Measurements from ENCODE around the gene STMN1.

The STMN1 gene

DNA sequence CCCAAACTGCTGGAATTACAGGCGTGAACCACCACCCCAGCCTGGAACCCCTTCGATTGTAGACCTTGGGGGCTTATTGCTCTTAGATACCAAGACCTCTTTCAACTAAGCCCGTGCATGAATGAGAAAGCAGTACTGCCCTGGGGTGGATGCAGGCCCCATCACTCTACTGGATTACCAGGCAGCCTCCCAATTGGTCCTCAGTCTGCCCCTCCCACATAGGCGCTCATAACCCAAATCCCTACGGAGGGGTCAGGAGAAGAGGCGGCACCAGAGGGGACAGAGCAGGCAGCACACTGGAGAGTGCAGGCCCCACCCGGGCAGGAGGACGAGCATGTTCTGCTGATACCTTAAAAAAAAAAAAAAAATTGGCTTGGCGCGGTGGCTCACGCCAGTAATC, 12.4 kb upstream of the STMN1 start:
- no peak for DNase-seq

DNA sequence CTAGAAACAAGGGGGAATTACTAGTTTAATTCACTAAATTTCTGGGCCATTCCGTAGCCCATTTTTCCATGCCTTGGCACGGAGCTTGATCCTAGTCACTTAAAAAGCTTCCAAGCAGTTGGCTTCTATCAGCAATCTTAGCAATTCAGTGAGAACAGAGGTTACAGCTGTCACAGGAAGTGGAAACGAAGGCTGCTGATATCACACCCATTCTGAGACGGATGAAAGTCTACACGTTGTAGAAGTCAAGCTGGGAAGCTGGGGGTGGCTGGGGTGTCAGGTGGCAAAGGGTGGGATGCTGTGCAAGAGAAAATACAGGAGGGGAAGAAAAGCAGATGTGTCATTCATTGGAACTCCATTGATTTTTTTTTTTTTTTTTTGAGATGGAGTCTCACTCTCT, 11.8 kb upstream of the STMN1 start:
- DNase-seq = no peak

DNA sequence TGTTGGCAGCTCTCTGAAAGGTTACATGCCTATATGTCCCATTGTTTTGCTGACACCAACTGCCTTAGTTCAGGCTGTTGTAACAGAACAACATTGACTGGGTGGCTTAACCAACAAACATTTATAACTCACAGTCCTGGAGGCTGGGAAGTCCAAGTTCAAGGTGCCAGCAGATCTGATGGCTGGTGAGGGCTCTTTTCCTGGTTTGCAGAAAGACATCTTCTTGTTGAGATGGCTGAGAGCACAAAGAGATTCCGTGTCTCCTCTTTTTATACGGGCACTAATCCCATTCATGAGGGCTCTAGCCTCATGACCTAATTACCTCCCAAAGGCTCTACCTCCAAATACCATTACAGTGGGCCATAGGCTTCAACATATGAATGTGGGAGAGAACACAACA, 10.2 kb upstream of the STMN1 start:
- DNase-seq = no peak

DNA sequence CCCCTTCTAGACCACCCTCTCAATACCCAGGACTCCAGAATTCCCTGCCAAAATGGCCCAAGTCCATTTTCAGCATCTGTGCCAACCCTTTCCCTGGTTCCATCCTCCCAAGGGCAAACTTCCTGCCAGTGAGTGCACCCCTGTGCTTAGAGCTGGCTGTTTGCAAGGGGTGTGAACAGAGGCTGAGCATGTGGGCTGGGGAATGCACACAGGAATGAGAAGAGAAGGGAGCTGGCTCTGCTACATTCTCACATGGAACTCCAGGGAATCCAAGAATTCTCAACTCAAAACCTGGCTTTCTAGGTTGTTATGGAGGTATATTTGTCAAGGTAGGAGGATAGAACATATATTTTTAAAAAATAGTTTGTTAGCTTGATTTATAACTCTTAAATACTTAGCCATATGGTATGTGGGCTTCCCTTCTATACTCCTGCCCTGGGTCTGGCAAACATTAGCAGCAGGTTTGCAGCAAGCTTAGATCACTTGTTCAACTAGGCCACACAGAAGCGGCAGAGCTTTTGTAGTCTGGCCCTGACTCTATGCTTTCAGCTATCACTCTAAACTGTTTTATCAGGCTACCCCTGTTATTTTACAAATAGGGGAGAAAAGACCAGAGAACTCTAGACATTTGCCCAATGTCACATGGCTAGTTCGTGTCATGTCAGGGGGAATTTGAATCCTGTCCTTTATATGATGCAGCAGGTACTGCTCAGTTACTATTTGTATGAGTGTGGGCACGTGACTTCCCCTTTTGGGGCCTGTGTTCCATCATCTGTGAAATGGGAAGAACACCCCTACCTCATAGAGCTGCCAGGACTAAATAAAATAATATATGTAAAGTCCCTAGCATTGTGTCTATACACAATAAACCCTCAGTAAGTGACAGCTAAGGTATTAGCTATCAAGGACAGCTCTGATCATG, 8.1 kb upstream of the STMN1 start:
- DNase-seq = no peak

DNA sequence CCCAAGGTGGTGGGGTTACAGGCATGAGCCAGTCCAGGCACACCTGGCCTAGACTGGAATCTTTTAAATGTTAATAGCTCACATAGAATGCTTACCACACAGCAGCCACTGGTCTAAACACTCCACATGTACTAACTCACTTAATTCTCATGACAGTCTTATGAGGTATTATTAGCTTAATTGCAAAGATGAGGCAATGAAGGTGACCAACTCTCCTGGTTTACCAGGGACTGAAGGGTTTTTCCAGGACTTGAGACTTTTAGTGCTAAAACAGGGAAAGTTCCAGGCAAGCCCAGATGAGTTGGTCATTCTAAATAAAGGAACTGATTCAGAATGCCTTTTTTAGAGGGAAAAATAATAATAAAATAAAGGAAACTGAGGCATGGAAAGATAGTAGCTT, 7.0 kb upstream of the STMN1 start:
- no peak for DNase-seq

DNA sequence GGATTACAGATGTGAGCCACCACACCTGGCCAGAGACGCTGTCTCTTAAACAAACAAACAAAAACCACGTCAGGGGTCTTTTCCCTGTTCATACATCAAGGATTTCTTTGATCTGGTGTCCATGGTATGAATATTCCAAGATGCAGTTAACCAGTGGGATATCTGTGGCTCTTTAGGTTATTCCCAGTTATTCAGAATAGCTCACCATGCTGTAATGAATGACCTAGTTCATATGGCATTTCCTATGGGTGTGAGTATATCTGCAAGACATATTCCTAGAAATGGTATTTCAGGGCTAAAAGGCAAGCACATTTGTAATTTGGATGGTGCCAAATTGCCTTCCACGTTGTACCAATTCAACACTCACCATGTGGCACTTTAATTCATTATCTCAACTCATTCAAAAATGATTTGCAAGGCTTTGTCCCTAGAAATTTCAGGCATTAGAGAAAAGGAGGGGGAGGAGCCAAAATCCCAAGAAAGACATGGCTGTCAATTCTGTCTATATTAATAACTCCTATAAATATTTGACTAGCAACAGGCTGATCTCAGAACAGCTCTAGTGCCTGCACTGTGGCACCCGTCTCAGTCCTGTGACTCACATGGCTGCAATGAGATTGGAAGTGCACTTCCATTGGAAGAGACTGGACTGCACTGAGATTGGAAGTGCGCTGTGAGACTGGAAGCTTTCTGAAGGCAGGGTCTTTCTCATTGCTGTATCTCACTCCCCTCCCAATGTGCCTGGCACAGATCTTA, 6.0 kb upstream of the STMN1 start:
- no peak for DNase-seq

DNA sequence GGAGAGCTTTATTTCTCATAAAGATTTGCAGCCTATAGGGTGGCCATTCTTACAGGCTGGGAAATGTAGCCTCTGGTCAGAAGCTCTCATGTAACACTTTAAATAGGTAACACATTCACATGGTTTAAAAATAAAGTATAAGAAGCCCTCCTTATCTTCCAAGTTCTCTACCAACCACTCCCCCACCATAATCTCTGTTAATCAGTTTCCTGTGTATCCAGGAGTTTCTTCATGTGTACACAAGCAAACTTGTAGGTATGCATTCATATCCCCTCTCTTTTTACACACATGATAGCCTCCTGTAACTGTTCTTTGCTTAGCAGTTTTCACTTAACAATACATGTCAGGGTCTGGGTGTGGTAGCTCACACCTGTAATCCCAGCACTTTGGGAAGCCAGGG, 4.9 kb upstream of the STMN1 start:
- DNase-seq = no peak

DNA sequence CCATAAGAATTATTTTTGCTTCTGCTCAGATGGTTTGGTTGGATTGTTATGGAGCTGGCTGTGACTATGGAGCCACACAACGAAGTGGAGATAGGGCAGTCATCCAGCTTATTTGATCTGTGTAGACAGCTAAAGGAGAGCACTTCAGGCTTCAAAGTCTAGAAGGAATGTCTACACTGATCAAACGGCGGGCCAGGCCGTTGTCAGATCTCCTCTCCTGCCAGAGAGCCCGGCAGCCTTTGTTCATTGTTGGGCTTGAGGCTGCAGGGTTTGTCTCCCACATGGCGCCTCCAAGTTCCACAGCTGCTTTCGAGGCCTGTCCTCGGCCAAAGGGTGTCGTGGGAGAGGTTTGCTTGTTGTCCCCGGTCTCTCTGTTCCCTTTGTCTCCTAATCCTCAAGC, 2.8 kb upstream of the STMN1 start:
- DNase-seq = no peak

DNA sequence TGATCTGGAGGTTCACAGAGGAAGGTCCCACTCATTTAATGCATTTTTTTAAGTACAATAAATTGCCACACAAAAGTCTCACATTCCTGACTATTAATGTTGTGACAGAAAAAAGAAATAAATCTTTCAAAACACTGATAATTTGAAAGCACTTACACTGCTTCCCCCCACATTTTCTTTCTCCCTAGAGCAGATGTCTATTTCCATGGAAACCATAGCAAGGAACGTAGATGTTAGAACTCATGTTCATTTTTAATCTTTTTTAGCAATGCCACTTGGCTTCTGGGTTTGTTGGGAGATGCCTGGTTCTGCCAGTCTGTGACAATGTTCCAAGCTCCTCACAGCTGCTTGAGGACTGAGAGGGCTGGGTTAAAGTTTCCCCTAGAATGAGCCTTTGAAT, 1.9 kb upstream of the STMN1 start:
- no peak for DNase-seq

DNA sequence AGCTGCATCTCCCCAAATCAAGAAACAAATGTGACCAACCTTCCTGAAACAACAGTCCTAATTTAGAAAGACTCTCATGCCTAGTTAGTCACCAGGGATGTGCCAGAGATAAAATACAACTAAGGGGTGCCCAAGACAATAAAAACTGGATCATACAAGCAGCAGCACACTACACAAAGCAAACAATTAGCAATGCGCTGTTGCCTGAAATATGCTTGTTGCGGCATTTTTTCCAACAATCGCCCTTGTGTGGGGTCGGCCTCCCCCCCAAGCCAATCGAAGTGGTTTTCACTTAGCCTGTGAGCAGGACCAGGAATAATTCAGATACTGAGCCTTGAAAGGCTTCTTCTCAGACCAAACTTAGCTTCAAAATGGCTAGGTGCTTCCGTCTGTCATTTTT, 1.4 kb upstream of the STMN1 start:
- DNase-seq = no peak

DNA sequence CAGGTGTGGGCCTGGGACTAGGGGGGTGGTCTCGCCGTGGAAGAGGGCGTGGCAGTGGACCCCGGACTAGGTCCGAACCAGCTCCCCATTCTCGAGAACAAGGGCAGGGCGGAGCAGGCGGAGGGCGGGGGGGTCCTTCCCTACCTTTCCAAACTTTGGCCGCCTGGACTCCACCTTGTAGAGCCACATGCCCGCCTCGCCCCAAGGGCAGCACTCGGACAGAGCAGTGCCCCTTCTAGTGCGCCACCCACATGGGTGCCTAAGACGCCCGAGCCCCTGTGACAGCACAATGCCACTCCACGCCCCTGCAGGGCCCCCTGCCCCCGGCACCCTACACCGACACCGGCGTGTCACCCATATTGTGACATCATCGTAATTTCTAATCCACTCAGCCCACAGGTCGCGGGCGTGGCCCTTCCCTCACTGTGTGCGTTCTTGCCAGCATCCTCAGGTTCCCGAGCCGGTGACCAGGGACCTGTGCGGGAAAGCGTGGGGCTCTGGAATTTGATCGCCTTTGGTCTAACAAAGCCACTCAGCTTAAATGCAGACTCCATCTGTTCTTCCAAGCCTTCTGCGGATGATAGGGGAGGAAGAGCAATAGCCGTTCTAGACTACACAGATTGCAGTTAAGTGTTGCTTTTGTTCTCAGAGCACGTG, 553 bp upstream of the STMN1 start:
- no peak for DNase-seq

DNA sequence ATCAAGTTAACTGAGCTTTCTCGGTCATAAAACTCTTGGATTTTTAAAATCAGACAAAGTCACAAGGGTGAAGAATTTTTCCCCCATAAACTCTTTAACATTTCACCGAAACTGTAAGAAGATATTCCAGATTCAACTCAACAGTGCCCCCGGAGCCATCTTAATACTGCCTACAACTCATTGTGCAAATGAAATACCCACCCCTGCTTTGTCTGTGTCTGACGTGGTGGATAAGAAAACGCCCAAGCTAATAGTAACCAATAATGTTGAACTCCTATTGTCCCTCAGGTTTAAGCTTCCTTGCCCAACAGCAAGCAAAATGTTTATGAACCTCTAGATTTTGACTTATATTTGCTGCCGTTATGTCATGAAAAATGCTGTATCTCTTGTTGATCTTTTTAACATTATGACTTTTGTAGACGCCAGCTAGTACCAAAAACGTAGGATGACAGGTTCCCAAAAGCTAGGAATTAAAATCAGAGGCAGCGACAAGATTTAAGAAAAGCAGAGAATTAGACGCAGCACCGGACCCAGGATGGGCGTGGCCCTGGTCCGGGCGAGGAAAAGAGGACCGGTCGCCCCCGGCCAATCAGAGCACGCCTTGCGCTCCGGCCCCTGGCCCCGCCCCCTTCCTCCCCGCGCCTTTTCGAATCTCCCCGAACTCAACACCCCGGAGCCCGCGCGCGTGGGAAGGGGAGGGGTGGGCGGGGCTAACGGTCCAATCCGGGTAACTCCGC, 1.1 kb downstream of the STMN1 start:
- DNase-seq = peak; percentile 98

DNA sequence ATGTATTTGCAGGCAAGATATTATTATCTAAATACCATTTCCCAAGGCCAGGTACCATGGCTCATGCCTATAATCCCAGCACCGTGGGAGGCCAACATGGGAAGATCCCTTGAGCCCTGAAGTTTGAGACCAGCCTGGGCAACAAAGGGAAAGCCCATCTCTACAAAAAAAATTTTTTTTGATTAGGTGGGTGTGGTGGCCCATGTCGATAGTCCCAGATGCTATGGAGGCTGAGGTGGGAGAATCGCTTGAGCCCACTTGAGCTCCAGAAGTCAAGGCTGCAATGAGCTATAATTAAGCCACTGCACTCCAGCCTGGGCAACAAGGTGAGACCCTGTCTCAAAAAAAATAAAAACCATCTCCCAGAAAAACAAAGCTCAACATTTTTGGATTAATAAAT, 2.2 kb downstream of the STMN1 start:
- DNase-seq = no peak

DNA sequence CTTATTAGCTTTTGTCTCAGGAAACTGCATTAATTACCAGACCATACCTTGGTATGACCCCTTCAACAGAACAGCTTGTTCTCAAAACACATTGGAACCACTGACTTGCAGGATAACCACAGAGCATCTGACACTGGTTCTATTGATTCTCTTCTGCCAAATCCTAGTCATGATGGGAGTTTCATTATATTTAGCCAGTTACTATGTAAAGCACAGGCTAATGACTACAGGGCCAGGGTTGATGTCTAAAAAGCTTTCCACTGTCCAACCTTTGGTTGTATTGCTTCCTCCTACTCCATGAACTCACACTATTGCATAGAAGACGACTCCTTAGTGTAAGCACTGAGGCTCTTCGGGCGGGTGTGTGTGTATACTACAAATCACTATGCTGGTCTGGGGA, 3.8 kb downstream of the STMN1 start:
- DNase-seq = no peak

DNA sequence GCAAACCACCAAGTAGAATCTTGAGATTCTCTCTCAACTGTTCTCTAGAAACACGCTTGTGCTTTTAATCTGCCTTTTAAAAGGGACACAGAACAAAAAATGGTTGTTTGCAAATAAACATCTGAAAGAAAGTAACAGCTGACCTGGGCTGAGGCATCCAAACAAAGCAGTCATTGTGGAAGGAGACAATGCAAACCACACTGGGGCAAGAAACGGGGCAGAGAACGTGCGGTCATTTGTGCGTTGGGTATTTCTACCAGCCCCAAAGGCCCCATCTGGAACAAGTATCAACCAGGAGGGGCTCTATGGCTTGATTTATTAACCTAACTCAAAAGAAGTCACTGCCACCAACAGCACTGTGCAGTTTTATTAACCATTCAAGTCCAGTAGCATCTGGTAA, 6.0 kb downstream of the STMN1 start:
- no peak for DNase-seq

DNA sequence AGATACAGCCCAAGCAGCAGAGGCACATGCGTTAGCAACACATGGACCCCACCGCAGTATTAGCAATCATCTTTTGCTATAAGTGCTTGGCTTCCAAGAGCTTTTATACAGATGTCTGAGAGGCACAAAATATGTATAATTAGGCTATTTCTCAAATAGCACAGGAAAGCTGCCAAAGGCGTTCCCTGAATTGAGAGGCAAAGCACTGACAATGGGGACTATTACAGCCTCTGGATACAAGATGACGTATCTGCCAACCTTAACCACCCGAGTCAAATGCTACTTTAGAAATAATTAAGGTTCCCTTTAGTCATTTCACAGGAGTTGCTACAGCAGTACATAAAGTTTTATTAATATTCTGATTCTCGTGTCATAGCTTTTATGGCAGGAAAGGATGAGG, 6.4 kb downstream of the STMN1 start:
- DNase-seq = no peak

DNA sequence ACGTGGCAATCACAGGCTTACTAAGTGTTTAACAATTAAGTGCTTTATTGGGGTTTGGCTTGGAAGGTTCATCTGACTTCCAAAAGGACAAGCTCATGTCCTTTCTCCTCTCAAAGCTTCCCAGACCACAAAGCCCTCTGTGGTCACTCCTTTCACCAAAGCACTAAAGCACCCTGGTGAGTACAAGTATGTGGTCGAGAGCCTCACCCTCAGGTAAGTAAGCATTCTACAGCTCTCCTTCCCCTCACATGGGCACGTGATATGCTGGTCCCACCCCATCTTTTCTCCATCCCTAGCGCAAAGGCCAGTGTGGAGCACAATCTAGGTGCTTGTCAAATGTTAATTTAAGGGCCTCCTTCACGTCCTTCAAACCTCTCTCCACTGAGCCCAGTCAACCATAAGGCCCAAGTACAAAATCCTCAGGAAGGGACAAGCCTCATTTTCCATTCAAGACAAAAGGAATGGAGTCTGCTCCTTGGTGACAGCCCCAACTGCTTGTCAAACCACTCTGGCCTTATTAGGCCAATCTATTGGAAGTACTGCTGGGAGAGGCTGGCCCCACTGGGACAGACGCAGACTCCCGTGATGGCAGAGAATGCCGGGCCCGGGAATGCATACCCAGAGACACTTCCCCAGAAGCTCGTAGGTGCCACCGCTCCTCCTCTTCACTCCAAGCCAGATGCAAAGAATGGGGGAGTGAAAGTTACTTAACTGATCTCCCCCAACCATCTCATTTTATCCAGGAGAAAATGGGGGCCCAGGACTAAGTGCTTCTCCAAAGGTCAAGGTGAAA, 7.8 kb downstream of the STMN1 start:
- DNase-seq = no peak

DNA sequence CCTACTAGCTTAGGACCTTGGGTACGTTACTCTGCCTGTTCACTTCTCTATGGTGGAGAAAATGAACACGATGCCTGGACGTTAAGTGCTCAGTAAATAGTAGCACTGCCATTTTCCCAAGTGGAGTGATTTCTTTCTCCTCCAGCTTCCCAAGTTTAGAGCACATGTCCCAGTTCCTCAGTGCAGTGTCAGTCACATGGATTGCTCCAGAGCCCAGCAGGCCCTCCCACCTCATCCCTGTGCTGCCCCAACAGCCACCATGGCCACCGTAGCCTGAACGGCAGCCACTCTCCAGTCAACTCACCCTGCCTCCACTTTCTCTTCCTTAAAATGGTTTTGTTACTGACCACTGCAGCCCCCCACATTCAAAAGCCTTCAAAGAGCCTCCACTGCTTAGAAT, 8.5 kb downstream of the STMN1 start:
- DNase-seq = no peak

DNA sequence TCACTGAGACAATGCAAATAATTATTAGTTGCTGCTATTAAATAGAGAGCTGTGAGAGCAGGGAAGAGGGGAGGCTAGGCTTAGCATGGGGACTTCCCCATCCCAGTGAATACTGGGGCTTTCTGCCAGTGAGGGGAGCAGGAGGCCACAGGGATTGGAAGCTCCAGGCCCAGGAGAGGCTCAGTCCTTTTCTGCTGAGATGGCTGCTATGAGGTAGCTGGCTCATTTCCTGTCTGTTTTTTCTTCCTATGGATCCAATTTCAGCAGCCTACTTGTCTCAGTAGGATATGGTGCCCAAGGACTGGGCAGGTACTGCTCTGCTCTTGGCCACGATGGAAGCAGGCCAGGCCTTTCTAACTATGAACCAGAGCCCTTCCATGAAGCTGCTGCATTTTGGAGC, 10.0 kb downstream of the STMN1 start:
- DNase-seq = no peak

DNA sequence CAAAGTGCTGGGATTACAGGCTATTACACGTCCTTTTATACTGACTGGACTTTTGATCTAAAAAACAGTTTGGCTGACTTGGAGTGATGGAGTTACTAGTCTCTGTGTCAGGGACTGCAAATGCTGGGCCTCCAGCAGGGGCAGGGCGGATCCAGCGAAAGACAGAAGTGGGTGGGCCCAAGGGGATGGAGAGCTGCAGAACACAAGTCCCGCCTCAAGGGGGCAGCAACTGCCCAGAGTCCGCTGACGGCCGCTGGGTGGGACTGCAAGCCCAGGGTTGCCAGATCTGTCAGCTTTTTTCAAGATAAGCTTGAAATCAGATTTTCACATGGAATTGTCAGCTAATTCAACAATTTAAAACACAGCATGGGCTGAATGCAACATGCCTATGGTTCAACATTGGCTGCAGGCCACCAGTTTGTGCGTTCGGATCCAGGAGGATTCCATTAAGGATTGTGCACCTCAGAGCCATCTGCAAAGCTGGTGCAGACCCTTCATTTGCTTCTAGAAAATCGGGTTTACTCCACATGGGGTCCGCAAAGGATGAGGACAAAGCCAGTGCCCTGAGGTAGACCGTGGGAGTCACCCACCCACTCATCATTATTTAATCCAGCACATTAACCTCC, 10.7 kb downstream of the STMN1 start:
- DNase-seq = peak; percentile 96

DNA sequence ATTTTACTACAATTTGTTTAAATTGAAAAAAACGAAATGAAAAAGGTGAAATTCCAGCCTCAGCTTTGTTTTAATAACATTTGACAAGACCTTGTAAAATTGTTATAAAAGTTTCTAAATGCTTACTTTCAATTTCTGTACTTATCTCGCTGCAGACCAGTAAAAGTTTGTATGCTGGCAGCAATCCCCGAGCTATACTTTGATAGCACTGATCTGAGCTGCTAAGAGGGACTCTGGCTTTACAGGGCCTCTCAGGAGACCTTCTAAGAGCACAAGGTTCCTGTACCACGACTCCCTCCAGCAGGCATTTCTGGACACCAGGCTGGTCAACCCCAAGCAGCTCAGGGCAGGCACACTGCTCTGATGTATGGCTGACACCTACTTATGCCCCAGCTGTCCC, 13.1 kb downstream of the STMN1 start:
- DNase-seq = no peak

DNA sequence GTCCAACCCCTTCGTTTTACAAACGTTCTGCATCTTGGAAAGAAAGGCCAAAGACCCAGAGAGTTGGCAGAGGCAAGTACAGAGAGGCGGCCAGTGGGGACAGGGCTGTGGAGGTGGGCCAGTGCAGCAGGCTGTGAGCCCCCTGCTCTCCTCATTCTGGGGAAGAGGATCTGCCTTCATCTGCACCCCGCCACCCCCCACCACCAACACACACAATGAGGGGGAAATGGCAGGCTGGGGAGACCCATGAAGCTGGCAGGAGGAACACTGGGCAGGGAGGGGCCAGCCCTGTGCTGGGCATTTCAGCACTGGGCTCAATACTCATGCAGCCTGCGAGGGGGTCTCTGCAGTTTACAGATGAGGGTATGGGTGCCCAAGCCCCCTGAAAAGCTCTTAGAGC, 14.6 kb downstream of the STMN1 start:
- DNase-seq = no peak
